Hippocampal formation (tissue), 2 donors: Measurements from ENCODE around the gene NUP160.
"Not testable (repeated sequence)": the region's sequence is repeated elsewhere in the genome, so short reads cannot be mapped to it uniquely, and the experiment has no call there.

Experiments used
- DNase-seq, 2 donors: peaks; one replicate each; lab custom pipeline; 2025; lab: John Stamatoyannopoulos, UW

Gene NUP160

DNA sequence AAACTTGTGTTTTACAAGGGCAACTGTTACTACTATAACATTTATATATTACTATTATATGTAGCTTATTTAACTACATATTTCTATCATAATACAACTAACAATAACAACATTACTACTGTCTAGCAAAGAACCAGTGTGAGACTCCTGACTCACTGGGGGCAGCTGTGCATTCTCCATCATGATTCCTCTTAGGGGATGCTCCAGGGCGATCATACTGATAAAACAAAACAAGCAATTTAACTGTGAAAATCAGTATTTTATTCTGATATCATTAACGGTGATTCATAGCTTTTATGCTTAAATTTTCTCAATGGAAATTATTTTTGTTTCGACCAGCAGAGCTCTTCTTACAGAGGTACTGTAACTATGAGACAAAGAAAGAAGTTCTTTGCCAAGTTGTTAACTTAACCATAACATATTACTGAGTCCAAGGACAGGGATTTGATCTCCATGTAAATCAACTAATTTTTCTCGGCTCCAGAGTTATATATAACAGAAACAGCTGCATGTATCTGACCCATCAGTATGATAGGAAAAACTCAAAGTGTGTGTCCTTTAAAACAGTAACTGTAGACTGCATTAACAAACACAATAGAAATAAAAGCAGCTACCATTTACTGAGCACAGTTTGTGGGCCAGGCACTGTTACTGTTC lies 56.2 kb downstream of the NUP160 start:
- no peak for DNase-seq

DNA sequence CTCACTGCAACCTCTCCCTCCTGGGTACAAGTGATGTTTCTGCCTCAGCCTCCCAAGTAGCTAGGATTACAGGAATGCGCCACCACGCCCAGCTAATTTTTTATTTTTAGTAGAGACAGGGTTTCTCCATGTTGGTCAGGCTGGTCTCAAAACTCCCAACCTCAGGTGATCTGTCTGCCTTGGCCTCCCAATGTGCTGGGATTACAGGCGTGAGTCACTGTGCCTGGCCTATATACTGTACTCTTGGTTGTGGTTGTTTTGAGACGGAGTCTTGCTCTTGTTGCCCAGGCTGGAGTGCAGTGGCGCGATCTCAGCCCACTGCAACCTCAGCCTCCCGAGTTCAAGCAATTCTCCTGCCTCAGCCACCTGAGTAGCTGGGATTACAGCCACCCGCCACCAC lies 58.1 kb downstream of the NUP160 start:
- DNase-seq, result not testable (repeated sequence)

DNA sequence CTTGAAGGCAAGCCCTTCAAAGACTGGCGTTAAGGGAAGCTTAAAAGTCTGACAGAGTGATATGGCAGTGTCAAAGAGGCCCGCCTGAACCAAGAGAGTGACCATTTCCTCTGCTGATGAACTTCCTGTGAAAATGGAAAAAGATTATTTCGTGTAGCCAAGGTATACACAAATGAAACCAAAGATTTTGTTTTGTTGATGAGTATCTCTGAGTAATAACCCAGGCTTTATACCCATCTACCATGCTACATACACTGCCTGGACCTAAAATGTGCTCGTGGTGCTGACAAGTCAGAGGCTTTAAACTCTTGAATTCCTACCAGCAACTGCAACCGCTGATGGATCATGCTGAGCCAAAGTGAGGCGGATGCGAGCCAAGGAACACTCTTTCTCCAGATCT lies 60.0 kb downstream of the NUP160 start:
- DNase-seq, result no peak

DNA sequence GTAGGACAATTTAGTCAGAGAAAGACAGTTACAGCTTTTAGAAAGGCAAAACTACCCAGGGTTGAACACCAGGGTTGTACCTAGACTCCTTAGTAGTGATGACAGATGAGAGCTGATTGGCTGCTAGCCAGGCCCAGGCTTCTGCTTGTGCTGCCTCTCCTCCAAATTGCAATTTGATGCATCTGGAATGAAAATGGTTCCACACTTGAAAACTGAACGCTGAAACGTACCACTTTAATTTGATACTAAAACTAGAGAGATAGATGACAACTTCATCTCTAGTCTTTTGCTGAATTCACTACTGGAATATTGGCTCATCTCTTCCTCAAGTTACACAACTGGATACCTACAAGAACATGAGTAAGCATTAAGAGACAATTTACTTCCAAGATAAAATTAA lies 61.8 kb downstream of the NUP160 start:
- no peak for DNase-seq

DNA sequence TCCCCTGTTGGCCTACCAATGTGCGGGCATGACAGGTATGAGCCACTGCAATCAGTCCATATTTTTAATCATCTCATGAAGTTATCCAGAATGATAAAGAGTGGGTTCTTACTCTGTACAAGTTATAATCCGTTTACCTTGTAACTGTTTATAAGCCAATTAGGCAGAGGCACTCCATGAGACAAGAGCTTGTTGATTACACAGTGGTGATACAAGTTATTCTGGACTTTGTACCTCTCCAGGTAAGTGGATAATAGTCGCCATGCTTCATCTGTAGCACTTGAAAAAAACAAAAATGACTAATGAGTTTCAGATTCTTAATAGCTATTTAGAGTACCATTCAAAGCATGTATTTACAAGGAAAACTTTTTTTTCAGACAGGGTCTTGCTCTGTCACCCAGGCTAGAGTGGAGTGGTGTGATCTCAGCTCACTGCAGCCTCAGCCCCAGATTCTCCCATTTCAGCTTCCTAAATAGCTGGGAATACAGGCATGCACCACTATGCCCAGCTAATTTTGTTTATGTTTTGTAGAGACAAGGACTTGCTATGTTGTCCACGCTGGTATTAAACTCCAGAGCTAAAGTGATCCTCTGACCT lies 63.3 kb downstream of the NUP160 start:
- no peak for DNase-seq

DNA sequence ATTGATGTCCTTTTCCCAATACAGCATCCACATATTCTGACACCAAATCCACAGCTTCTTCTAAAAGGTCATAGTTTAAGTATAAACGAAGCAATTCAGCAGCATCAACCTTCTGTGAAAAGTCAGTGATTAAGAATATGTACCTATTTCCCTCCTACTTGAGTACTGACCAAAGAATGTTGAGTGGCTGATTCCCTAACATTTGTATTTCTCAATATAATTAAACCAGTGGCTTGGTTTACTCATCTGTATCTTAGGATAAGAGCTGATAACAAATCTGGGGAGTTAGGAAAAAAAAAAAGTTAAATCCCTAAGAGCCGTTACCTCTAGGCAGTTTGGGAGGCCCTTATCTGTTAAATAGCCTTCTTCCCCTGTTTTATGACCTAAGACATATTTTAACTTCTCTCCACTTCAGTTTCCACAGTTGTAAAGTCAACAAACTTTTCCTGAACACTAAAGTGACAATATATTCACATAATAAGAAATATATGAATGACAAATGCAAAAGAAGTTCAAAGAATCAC lies 65.0 kb downstream of the NUP160 start:
- DNase-seq, result no peak

DNA sequence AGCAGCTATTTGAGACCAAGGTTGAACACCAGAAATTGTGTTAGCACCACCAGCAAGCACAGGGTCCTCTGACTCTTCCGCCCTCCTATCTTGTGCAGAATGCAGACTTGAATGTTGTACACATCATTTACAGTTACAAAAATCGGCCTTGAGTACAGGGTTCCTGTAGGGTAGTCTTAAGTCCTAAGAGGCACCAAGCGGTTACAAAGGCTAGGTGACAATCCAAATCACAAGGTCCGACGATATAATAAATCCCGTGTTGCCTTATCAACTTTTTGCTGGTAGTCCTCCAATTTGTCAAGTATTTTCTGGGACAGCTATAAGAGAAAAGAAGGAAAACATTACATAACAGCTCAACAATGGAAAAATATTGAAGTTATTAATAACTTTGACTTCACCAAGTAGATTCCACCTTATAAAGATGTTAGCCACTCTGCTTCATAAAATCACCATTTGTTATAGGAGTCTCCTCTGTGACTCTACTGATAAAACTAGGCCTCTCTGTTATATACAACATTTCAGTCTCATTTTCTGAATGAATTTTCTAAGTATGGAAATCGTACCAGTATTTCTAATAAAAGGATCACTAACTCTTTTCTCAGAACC lies 69.2 kb downstream of the NUP160 start:
- DNase-seq, result no peak

DNA sequence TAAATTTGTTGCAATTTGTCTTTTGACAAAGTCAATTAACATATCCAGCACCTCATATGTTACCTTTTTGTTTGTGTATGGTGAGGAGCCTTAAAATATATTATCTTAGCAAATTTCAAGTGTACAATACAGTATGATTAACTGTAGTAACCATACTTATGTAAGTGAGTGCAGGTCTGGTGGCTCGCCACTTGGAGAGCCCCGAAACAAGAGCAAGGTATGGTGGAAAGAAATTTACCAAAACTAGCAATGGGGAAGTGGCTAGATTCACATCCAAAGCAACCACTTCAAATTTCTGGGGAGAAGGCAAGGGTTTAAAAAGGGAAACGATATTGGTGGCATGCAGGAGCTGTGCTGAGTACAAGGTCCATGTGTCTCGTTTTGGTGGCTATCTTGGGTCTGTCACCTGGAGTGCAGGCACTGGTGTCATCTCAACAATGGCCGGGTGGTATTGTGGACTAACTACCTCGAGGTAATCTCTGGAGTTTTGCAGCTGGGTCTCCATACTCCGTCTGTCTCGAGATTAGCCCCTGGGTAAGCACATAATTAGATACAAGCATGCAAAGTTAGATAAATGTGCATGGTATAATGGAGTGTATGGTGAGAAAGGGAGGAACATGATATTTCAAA lies 72.8 kb downstream of the NUP160 start:
- no peak for DNase-seq

DNA sequence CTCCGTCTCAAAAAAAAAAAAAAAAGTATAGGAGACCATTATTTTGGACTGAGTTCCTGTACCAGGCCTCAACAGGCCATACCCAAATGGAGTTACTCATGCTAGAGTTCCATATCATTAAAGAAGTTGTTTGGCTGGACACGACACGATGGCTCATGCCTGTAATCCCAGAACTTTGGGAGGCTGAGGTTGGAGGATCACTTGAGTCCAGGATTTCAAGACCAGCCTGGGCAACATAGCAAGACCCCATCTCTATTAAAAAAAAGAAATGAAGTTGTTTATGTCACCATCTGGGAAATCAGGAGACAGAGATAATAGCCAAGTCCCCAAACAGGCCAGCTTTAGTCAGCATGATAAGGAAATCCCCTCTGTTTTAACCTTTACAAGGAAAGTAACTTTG lies 74.3 kb downstream of the NUP160 start:
- DNase-seq, result no peak

DNA sequence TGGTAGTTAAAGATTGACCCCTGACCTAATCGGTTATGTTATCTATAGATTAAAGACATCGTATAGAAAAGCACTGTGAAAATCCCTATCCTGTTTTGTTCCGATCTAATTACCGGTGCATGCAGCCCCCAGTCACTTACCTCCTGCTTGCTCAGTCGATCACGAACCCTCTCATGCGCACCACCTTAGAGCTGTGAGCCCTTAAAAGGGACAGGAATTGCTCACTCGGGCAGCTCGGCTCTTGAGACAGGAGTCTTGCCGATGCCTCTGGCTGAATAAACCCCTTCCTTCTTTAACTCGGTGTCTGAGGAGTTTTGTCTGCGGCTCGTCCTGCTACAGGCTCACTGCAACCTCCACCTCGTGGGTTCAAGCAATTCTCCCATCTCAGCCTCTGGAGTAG lies 78.6 kb downstream of the NUP160 start:
- DNase-seq, result not testable (repeated sequence)

DNA sequence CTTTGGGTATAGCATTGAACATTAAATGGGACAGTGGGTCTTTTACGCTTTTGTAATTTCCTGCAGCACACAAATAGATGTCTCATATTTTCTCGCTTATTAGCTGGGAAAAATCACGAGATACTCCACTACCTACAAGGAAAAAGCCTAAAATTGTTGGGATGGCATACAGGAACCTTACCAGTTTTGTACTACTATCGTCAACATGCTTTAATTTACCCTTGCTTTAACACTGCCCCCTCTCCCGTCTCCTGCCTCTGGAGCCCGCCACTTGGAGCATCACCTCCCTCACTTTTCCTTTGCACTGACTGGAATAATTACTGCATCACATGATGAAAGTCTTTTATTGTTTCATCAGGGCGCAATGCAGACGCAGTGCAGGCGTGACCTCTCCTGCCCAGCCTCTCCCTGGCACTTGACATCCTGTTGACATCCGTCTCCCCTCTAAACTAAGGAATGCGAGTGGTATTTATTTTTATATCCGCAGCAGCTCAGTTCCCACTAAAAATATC lies 80.0 kb downstream of the NUP160 start:
- DNase-seq, result peak; percentile 40 to 72

DNA sequence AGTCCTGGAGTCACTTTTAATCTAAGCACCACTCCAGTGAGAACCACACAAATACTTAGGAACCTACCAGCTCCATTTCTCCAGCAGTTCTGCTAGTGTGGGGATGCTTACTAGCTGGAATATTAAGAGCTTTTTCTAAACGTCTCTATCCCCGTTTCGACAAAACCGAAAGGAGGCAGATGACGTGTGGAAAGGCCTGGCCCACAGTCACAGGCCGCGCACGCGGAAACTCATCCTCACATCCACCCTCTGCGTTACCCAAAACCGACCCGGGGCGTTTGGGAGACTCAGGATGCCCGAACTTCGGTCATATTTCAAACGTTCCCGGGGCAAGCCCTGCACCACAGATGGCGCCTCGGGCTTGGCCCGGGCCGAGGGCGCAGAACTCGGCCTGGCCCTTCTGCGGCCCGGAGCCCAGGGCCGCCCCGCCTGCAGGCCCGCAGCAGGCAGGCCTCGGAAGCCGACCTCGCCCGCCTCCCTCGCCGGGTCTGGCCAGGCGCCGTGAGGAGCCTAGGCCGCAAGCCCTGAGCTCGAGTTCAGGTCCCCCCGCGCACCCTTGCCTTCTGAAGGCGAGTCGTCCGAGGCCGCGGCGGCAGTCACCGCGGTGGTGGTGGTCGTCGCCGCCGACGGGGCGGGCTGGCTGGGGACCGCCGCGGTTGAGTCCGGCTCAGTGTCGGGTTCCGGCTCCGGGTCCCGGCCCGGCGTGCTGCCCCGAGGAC lies 81.5 kb downstream of the NUP160 start:
- DNase-seq, result peak; percentile 33 to 36

DNA sequence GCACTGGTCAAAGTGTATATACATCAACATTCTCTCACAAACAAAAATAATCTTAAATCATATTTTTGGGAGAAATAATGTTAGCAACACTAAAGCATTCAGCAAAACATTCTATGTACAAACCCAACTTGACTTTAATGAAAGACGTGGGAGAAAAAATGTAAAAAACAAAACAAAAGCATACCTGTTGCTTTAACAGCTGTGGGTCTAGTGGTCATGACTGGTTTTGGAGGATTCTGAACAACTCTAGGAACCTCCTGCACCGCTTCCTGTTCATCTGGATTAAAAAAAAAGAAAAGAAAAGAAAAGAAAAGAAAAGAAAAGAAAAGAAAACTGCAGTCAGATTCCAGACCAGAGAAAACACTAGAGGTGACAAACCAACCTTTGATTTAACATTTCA lies 83.1 kb downstream of the NUP160 start:
- no peak for DNase-seq

DNA sequence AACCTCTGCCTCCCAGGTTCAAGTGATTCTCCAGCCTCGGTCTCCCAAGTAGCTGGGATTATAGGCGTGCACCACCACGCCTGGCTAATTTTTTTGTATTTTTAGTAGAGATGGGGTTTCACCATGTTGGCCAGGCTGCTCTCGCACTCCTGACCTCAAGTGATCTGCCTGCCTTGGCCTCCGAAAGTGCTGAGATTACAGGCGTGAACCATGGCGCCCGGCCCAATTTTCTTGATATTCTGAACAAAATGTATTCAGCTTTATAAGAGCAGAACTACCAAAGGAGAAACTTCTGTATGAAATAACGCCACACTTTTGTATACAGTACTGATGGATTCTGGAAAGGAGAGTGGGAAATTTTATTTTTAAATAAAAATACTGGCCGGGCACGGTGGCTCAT lies 88.9 kb downstream of the NUP160 start:
- DNase-seq, result not testable (repeated sequence)

DNA sequence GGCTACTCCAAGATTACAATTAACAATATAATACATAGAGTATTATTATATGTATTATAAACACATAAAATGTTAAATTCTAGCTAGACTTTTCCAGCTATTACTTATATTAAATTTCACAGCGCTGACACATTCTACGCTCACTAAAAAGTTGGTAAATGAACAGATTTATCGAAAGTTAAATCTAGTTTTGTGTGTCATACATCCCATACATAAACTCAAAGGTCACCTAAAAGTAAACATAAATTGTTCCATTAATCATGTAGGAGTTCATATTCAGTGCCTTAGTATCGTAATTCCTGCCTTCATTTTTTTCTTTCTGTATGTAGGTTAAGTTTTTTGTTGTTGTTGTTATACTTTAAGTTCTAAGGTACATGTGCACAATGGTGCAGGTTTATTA lies 91.9 kb downstream of the NUP160 start:
- no peak for DNase-seq

DNA sequence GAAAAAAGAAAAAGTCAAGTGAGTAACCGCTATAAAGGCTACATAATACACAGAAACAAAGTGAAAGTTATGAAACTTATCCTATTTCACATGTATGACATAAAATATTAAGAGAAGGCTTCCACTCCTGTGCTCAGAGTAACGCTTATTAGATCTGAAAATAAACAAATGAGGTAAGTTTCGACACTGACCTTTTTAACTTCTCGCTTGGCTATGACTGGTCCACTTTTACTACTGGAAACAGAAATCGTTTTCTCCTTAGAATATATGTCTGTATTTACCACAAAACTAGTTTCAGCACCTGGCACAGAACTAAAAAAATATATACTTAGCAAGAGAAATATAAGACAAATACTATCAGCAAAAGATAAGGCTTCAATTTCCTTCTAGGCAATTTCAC lies 97.4 kb downstream of the NUP160 start:
- DNase-seq, result no peak

DNA sequence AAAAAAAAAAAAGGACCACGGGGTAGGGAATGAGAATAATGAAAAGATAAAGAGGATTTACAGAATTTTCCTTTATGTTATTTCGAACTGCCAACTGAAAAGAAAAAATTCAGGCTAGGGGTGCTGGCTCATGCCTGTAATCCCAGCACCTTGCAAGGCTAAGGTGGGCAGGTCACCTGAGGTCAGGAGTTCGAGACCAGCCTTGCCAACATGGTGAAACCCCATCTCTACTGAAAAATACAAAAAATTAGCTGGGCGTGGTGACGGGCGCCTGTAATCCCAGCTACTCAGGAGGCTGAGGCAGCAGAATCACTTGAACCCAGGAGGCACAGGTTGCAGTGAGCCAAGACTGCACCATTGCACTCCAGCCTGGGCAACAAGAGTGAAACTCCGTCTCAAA lies 105.7 kb downstream of the NUP160 start:
- DNase-seq, result not testable (repeated sequence)

DNA sequence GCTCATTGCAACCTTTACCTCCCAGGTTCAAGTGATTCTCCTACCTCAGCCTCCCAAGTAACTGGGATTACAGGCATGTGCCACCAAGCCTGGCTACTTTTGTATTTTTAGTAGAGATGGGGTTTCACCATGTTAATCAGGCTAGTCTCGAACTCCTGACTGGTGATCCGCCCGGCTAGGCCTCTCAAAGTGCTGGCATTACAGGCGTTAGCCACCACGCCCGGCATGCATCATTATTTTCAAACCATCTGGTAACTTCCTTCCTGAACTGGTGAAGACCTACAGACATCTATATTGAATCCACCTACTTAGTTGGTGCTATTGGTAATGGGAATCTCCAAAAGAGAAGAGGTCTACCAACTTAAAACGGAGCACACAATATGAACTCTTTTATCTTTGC lies 110.3 kb downstream of the NUP160 start:
- DNase-seq, result not testable (repeated sequence)

DNA sequence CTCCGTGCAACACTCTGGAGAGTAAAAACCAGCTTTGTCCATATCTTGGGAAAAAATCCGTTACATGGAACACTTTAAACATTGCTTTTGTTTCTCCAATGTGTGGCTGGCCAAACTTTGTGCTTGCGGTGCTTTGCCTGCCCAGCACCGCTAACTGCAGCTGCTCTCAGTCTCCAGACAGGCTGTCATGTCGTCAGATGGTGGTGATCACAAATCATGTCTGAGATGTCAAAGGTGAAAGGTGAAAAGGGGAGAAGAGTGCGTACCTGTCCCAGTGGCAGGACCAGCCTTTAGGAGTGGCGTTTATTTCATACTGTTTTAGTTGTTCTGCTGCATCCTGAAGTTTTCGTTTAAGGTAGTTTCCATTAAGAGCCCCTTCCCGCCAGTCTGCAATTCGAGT lies 115.9 kb downstream of the NUP160 start:
- no peak for DNase-seq

DNA sequence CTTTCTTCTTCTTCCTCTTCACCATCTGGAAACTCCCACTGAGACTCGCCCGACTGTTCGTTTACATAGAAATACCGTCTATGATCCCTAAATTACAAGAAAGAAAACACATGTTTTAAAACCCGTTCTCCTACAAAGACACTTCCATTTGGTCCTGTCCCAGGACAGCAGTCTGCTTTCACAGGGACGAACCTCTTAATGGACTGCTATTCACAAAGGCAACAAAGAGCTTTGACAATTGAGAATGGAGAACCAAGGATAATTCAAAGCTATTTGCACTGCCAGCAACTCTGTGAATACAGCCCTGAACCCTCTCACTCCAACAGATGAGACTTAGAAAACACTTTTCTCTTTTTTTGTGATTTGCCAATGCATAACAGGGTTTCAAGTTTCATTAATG lies 116.7 kb downstream of the NUP160 start:
- no peak for DNase-seq
